NT2/D1 (cell line): ENCODE data around the gene SUMO3.

Experiments
- DNase-seq: peaks from one replicate; pipeline ENCODE4 v3.0.0-alpha.2; 2011; ENCODE audit warnings: low read depth, low spot score
- H3K27me3 ChIP-seq: 2 replicates; pipeline ENCODE4 v1.6.0; 2011; ENCODE audit warnings: mild to moderate bottlenecking; ENCODE audit not compliant: insufficient read length, insufficient read depth
- H3K36me3 ChIP-seq: 2 replicates; pipeline ENCODE4 v1.6.1; 2011; ENCODE audit warnings: mild to moderate bottlenecking, low read length, mixed read lengths; ENCODE audit not compliant: insufficient read depth, insufficient read length
- H3K4me1 ChIP-seq: 2 replicates; pipeline ENCODE4 v1.5.1; 2011; ENCODE audit not compliant: insufficient read depth, insufficient read length
- H3K4me3 ChIP-seq: 2 replicates; pipeline ENCODE4 v1.5.1; 2011; ENCODE audit warnings: low read depth; ENCODE audit not compliant: insufficient read length
- H3K9ac ChIP-seq: 2 replicates; pipeline ENCODE4 v1.6.0; 2011; ENCODE audit warnings: low read depth; ENCODE audit not compliant: insufficient read length
- H3K9me3 ChIP-seq: 2 replicates; pipeline ENCODE4 v1.5.1; 2011; ENCODE audit warnings: mild to moderate bottlenecking, low read length; ENCODE audit not compliant: insufficient read depth
- SUZ12 ChIP-seq: IDR thresholded peaks from 2 replicates; pipeline ENCODE4 v1.6.1; 2011; ENCODE audit not compliant: insufficient read length, insufficient read depth; ENCODE audit errors: extremely low read depth
- YY1 ChIP-seq: IDR thresholded peaks from 2 replicates; pipeline ENCODE4 v1.6.1; 2011; ENCODE audit not compliant: insufficient read length, insufficient read depth
- ZNF274 ChIP-seq: IDR thresholded peaks from 2 replicates; pipeline ENCODE4 v1.6.1; 2011; ENCODE audit warnings: mild to moderate bottlenecking, low read depth, low read length

SUMO3 gene

GRCh38 chr21:44814498-44815023 is 3.3 kb downstream of the SUMO3 start:
- H3K27me3 ChIP-seq = no peaks in the 10 kb centered on the region
- no peak overlapping the region for H3K9ac ChIP-seq
- no peak overlapping the region for H3K4me3 ChIP-seq
- H3K36me3 ChIP-seq = peaks cover 56% of the 10 kb centered on the region
- H3K4me1 ChIP-seq = peaks cover 12% of the 10 kb centered on the region
- no peak for DNase-seq
- TF ChIP-seq YY1 = no peak
- no peak for TF ChIP-seq SUZ12
- TF ChIP-seq ZNF274 = no peak
- peaks cover 12% of the 10 kb centered on the region; the same call in 1 of the 2 replicates for H3K9me3 ChIP-seq

- no peak for DNase-seq
- Histone ChIP-seq H3K4me3 (no peak overlapping the region), H3K9ac (no peak overlapping the region), H3K36me3 (peaks cover 65% of the 10 kb centered on the region), H3K9me3 (peaks cover 4% of the 10 kb centered on the region; the same call in 1 of the 2 replicates), H3K27me3 (no peaks in the 10 kb centered on the region), H3K4me1 (peaks cover 12% of the 10 kb centered on the region)
- TF ChIP-seq ZNF274 (no peak), YY1 (no peak), SUZ12 (no peak)
These were observed 4.1 kb downstream of the SUMO3 start for GRCh38 chr21:44813727-44814126.

- no peak overlapping the region for H3K9ac ChIP-seq
- no peaks in the 10 kb centered on the region for H3K27me3 ChIP-seq
- no peaks in the 10 kb centered on the region for H3K9me3 ChIP-seq
- H3K4me3 ChIP-seq = no peak overlapping the region
- TF ChIP-seq SUZ12 (no peak), ZNF274 (no peak), YY1 (no peak)
- H3K36me3 ChIP-seq = peaks cover 70% of the 10 kb centered on the region
- peaks cover 10% of the 10 kb centered on the region for H3K4me1 ChIP-seq
- no peak for DNase-seq
These were observed 4.7 kb downstream of the SUMO3 start for GRCh38 chr21:44813149-44813548.

GRCh38 chr21:44812640-44813039 is 5.2 kb downstream of the SUMO3 start:
- no peak for DNase-seq
- Histone ChIP-seq H3K4me3 (no peak overlapping the region), H3K4me1 (peaks cover 10% of the 10 kb centered on the region), H3K36me3 (peaks cover 74% of the 10 kb centered on the region), H3K9ac (no peak overlapping the region), H3K9me3 (no peaks in the 10 kb centered on the region), H3K27me3 (no peaks in the 10 kb centered on the region)
- TF ChIP-seq YY1 (no peak), ZNF274 (no peak), SUZ12 (no peak)

GRCh38 chr21:44810779-44811178 is 7.1 kb downstream of the SUMO3 start:
- Histone ChIP-seq H3K27me3 (no peaks in the 10 kb centered on the region), H3K9ac (no peak overlapping the region), H3K36me3 (peaks cover 85% of the 10 kb centered on the region), H3K4me3 (no peak overlapping the region), H3K4me1 (peaks cover 8% of the 10 kb centered on the region), H3K9me3 (no peaks in the 10 kb centered on the region)
- DNase-seq = no peak
- TF ChIP-seq YY1 (no peak), ZNF274 (no peak), SUZ12 (no peak)

GRCh38 chr21:44805859-44806258 is 12.0 kb downstream of the SUMO3 start:
- no peak for DNase-seq
- peaks cover 80% of the 10 kb centered on the region for H3K36me3 ChIP-seq
- no peak overlapping the region for H3K9ac ChIP-seq
- H3K27me3 ChIP-seq = no peaks in the 10 kb centered on the region
- no peak overlapping the region for H3K4me3 ChIP-seq
- no peaks in the 10 kb centered on the region for H3K9me3 ChIP-seq
- TF ChIP-seq SUZ12 = no peak
- no peak for TF ChIP-seq ZNF274
- no peak for TF ChIP-seq YY1
- peaks cover 7% of the 10 kb centered on the region for H3K4me1 ChIP-seq

GRCh38 chr21:44805226-44805625 is 12.6 kb downstream of the SUMO3 start:
- no peak for DNase-seq
- Histone ChIP-seq H3K4me3 (no peak overlapping the region), H3K4me1 (peaks cover 9% of the 10 kb centered on the region), H3K9me3 (no peaks in the 10 kb centered on the region), H3K36me3 (peaks cover 80% of the 10 kb centered on the region), H3K27me3 (no peaks in the 10 kb centered on the region), H3K9ac (no peak overlapping the region)
- TF ChIP-seq YY1 (no peak), ZNF274 (no peak), SUZ12 (no peak)
